C4-2B (cell line): ENCODE data around the gene STK11.

Experiments
- CTCF ChIP-seq: fragments of 450-650 bp; conservative IDR thresholded peaks from 2 replicates; pipeline ENCODE4 v1.5.1; 2017; ENCODE audit warnings: mild to moderate bottlenecking
- ZFX ChIP-seq: fragments of 450-650 bp; IDR thresholded peaks from 2 replicates; pipeline ENCODE4 v1.6.1; 2017

GRCh38 chr19:1182068-1182467 is 23.5 kb upstream of the STK11 start:
- TF ChIP-seq CTCF, result no peak
- TF ChIP-seq ZFX, result no peak
